H1 (cell line): ENCODE measurements around the gene DNAH10. TPM values are rescaled to one million over a fixed set of nuclear protein-coding genes. Genes with fewer than 3 reads are reported as not detected.

ENCODE experiments used
- ASH2L ChIP-seq: fragments of 200-600, 300-600 bp; sonication (generic); IDR thresholded peaks from one replicate; pipeline ENCODE4 v1.7.1; 2017; ENCODE audit warnings: low read length
- BACH1 ChIP-seq: IDR thresholded peaks from 2 replicates; pipeline ENCODE4 v1.6.1; 2012; ENCODE audit warnings: low read length, improper control_type of control experiment
- BRCA1 ChIP-seq: IDR thresholded peaks from 2 replicates; pipeline ENCODE4 v1.6.1; 2012; ENCODE audit warnings: low read depth, low read length, improper control_type of control experiment
- CBX5 ChIP-seq: fragments of 300-800, 300-1000 bp; sonication (generic); IDR thresholded peaks from 2 replicates; pipeline ENCODE4 v1.7.1; 2016; ENCODE audit warnings: antibody characterized with exemption, low read length, low read depth
- CBX8 ChIP-seq: fragments of 300-800, 300-1000 bp; sonication (generic); IDR thresholded peaks from 2 replicates; pipeline ENCODE4 v1.7.1; 2016; ENCODE audit warnings: low read depth, low read length, borderline replicate concordance
- CHD1 ChIP-seq: IDR thresholded peaks from 2 replicates; pipeline ENCODE4 v1.6.1; 2012; ENCODE audit warnings: low read depth, low read length, improper control_type of control experiment
- CREB1 ChIP-seq: IDR thresholded peaks from 2 replicates; pipeline ENCODE4 v1.6.1; 2012; ENCODE audit warnings: inconsistent platforms
- FOSL1 ChIP-seq: IDR thresholded peaks from 2 replicates; pipeline ENCODE4 v1.6.1; 2011; ENCODE audit warnings: mild to moderate bottlenecking, low read depth, low read length, moderate library complexity; ENCODE audit not compliant: insufficient read depth
- GABPA ChIP-seq: IDR thresholded peaks from 2 replicates; pipeline ENCODE4 v1.6.1; 2011; ENCODE audit warnings: mild to moderate bottlenecking, low read length, moderate library complexity, borderline replicate concordance; ENCODE audit not compliant: insufficient read depth
- GTF2F1 ChIP-seq: IDR thresholded peaks from 2 replicates; pipeline ENCODE4 v1.6.1; 2012; ENCODE audit warnings: low read depth, low read length, improper control_type of control experiment, borderline replicate concordance
- NANOG ChIP-seq: IDR thresholded peaks from 2 replicates; pipeline ENCODE4 v1.6.1; 2011; ENCODE audit warnings: low read length, low read depth, mild to moderate bottlenecking, inconsistent platforms; ENCODE audit not compliant: insufficient read depth, poor library complexity, severe bottlenecking
- SIN3A ChIP-seq, 2 experiments: IDR thresholded peaks in 1 of 2; conservative IDR thresholded peaks in 1 of 2; 2 replicates each; pipeline ENCODE4 v1.6.1; 2011 to 2012; ENCODE audit warnings: low read length in 2 of 2, improper control_type of control experiment in 1 of 2, low read depth in 1 of 2, mild to moderate bottlenecking in 1 of 2
- SIX5 ChIP-seq: IDR thresholded peaks from 2 replicates; pipeline ENCODE4 v1.6.1; 2011; ENCODE audit warnings: mild to moderate bottlenecking, low read depth, low read length
- SP4 ChIP-seq: IDR thresholded peaks from 2 replicates; pipeline ENCODE4 v1.6.1; 2012; ENCODE audit warnings: low read length, inconsistent platforms
- SRF ChIP-seq: IDR thresholded peaks from 2 replicates; pipeline ENCODE4 v1.6.1; 2011; ENCODE audit warnings: mild to moderate bottlenecking, low read depth, low read length, moderate library complexity
- SUZ12 ChIP-seq: fragments of 200-600 bp; sonication (generic); IDR thresholded peaks from 2 replicates; pipeline ENCODE4 v1.6.1; 2012; ENCODE audit warnings: mild to moderate bottlenecking, inconsistent platforms, low read length, moderate library complexity, mixed read lengths
- polyA plus RNA-seq, 7 experiments: library from polyadenylated mRNA; depleted of rRNA in 3 of 7; stranded (reverse) in 5 of 7; unstranded in 2 of 7; fragments of >200 nt in 5 of 7; fragments of 200-250 nt in 2 of 7; gene quantifications; 1 replicate in 5 of 7; 2 replicates in 1 of 7; 4 replicates in 1 of 7; pipeline versions ENCODE4 v1.2.1 to v1.2.3, GENCODE V29; 2011 to 2013; ENCODE audit warnings: missing spikeins in 2 of 7, mixed read lengths in 2 of 7
- total RNA-seq: library from RNA; stranded (reverse); fragmentation: NEBNext Ultra II Directional; extraction: Animal tissue kit (Norgen Biotek cat#: 25700); gene quantifications from 2 replicates; pipeline ENCODE4 v1.2.1, GENCODE V29; 2021
- TF ChIP-seq, protein P1 (sequence below): IDR thresholded peaks from 2 replicates; pipeline ENCODE4 v1.6.1; 2011; ENCODE audit warnings: low read length, improper control_type of control experiment
- TF ChIP-seq, protein P2 (sequence below): IDR thresholded peaks from 2 replicates; pipeline ENCODE4 v1.6.1; 2012; ENCODE audit warnings: low read length, inconsistent platforms
- TF ChIP-seq, protein P3 (sequence below), 3 experiments: IDR thresholded peaks; 1 replicate in 2 of 3; 2 replicates in 1 of 3; pipeline versions ENCODE4 v1.5.1 to v1.6.1; 2011; ENCODE audit warnings: low read length in 3 of 3, mild to moderate bottlenecking in 3 of 3, inconsistent platforms in 2 of 3, low read depth in 1 of 3, moderate library complexity in 1 of 3; ENCODE audit not compliant: insufficient read depth in 1 of 3; ENCODE audit errors: control extremely low read depth in 1 of 3

Gene DNAH10
- total and polyA plus RNA-seq, 2 of the 8 experiments (the other 6 are each of a cell fraction or from before 2014, with no cell fraction given): 0.02 to 0.24 TPM

DNA sequence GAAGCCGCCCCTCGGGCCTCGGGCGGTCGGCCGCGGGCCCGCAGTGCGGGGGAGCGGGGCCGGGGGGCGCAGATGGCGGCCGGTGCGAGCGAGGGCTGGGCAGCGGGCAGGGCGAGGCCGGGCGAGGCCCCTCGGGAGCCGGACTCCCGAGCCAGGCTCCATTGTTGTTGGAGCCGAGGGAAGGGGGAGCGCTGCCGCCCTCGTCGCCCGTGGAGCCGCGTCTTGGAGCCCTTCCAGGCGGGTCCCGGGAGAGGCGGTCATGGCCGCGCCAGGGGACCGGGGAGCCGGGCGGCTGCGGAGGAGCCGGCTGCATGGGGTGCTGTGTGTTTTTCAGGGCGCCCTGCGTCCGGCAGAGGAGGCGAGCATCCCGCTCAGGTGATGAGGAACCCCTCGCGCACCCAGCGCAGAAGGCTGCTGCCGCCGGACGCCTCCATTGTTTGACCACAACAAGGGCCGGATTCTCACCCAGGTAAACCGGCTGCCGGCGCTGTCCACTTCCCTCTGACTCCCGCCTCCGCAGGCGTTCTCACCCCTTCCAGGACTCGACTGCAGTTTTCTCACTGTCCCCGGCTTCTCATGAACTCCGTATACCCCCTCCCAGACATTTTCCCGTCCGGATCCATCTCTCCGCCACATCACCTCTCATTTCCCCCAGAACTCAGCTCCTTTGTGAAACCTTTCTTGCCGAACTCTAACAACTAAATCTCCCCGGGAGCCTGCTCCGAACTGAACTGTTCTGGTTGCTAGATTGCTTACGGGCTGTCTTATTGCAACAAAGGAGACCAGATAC is 211.6 kb downstream of the DNAH10 start (continued):
- TF ChIP-seq CHD1 (no peak), CBX5 (no peak), NANOG (no peak), SIN3A (conservative IDR thresholded peaks at IDR 0.05 in 1 of 2, IDR thresholded peaks at IDR 0.05 in 1 of 2; ENCODE audit: low read depth in 1 of 2, low read length in 2 of 2) (peak in 1 of 2 experiments; percentile 67; a peak in 1 of 4 replicates), FOSL1 (no peak), SP4 (no peak), CREB1 (no peak), ASH2L (peak; percentile 61), BRCA1 (no peak), BACH1 (no peak), SUZ12 (peak; percentile 60; the same call in 1 of the 2 replicates), GTF2F1 (no peak), CBX8 (no peak), GABPA (no peak), SIX5 (no peak), SRF (no peak)
- TF ChIP-seq, protein P1, sequence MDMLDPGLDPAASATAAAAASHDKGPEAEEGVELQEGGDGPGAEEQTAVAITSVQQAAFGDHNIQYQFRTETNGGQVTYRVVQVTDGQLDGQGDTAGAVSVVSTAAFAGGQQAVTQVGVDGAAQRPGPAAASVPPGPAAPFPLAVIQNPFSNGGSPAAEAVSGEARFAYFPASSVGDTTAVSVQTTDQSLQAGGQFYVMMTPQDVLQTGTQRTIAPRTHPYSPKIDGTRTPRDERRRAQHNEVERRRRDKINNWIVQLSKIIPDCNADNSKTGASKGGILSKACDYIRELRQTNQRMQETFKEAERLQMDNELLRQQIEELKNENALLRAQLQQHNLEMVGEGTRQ: no peak
- TF ChIP-seq, protein P2, sequence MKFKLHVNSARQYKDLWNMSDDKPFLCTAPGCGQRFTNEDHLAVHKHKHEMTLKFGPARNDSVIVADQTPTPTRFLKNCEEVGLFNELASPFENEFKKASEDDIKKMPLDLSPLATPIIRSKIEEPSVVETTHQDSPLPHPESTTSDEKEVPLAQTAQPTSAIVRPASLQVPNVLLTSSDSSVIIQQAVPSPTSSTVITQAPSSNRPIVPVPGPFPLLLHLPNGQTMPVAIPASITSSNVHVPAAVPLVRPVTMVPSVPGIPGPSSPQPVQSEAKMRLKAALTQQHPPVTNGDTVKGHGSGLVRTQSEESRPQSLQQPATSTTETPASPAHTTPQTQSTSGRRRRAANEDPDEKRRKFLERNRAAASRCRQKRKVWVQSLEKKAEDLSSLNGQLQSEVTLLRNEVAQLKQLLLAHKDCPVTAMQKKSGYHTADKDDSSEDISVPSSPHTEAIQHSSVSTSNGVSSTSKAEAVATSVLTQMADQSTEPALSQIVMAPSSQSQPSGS: no peak
- TF ChIP-seq, protein P3, sequence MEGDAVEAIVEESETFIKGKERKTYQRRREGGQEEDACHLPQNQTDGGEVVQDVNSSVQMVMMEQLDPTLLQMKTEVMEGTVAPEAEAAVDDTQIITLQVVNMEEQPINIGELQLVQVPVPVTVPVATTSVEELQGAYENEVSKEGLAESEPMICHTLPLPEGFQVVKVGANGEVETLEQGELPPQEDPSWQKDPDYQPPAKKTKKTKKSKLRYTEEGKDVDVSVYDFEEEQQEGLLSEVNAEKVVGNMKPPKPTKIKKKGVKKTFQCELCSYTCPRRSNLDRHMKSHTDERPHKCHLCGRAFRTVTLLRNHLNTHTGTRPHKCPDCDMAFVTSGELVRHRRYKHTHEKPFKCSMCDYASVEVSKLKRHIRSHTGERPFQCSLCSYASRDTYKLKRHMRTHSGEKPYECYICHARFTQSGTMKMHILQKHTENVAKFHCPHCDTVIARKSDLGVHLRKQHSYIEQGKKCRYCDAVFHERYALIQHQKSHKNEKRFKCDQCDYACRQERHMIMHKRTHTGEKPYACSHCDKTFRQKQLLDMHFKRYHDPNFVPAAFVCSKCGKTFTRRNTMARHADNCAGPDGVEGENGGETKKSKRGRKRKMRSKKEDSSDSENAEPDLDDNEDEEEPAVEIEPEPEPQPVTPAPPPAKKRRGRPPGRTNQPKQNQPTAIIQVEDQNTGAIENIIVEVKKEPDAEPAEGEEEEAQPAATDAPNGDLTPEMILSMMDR (IDR thresholded peaks at IDR 0.05; ENCODE audit: control extremely low read depth in 1 of 3, insufficient read depth in 1 of 3, low read depth in 1 of 3, low read length in 3 of 3): no peak
